HUES6 (cell line): ENCODE results near the gene GP1BB.

Source experiments
- H3K27ac ChIP-seq: 2 replicates; pipeline ENCODE4 v1.7.0; 2013; ENCODE audit warnings: low read depth, mild to moderate bottlenecking, low read length, inconsistent platforms
- H3K27me3 ChIP-seq: 2 replicates; pipeline ENCODE4 v1.6.1; 2013; ENCODE audit warnings: low read length; ENCODE audit not compliant: control insufficient read depth, insufficient read depth
- H3K36me3 ChIP-seq: 2 replicates; pipeline ENCODE4 v1.6.1; 2013; ENCODE audit warnings: low read length; ENCODE audit not compliant: control insufficient read depth, insufficient read depth
- H3K4me1 ChIP-seq: 2 replicates; pipeline ENCODE4 v1.6.1; 2013; ENCODE audit warnings: low read length; ENCODE audit not compliant: control insufficient read depth, insufficient read depth
- H3K4me3 ChIP-seq: 2 replicates; pipeline ENCODE4 v1.5.1; 2013; ENCODE audit warnings: low read depth, low read length
- H3K9ac ChIP-seq: one replicate; pipeline ENCODE4 v1.6.1; 2013; ENCODE audit warnings: mild to moderate bottlenecking, low read length
- H3K9me3 ChIP-seq: 2 replicates; pipeline ENCODE4 v1.6.1; 2013; ENCODE audit warnings: low read depth, low read length; ENCODE audit not compliant: control insufficient read depth, insufficient read depth

Gene GP1BB

GRCh38 chr22:19680911-19681862 is 42.2 kb upstream of the GP1BB start:
- H3K36me3 ChIP-seq = no peaks in the 10 kb centered on the region
- peaks cover 3% of the 10 kb centered on the region; the same call in 1 of the 2 replicates for H3K9me3 ChIP-seq
- no peak overlapping the region for H3K27ac ChIP-seq
- no peak overlapping the region for H3K9ac ChIP-seq
- H3K4me3 ChIP-seq = no peak overlapping the region
- 0 out of 2 replicates have a peak, but pooled peaks cover 3% of the 10 kb centered on the region for H3K27me3 ChIP-seq
- peaks cover 7% of the 10 kb centered on the region for H3K4me1 ChIP-seq

GRCh38 chr22:19681863-19682245 is 41.5 kb upstream of the GP1BB start:
- Histone ChIP-seq H3K36me3 (no peaks in the 10 kb centered on the region), H3K27me3 (0 out of 2 replicates have a peak, but pooled peaks cover 3% of the 10 kb centered on the region), H3K9me3 (peaks cover 3% of the 10 kb centered on the region; the same call in 1 of the 2 replicates), H3K27ac (no peak overlapping the region), H3K4me1 (peaks cover 7% of the 10 kb centered on the region), H3K9ac (no peak overlapping the region), H3K4me3 (no peak overlapping the region)

- no peak overlapping the region for H3K27ac ChIP-seq
- no peaks in the 10 kb centered on the region for H3K27me3 ChIP-seq
- H3K9ac ChIP-seq = no peak overlapping the region
- H3K9me3 ChIP-seq = no peaks in the 10 kb centered on the region
- no peaks in the 10 kb centered on the region for H3K36me3 ChIP-seq
- no peak overlapping the region for H3K4me3 ChIP-seq
- H3K4me1 ChIP-seq = peaks cover 15% of the 10 kb centered on the region
These were observed 36.4 kb upstream of the GP1BB start for GRCh38 chr22:19686946-19687345.

- no peaks in the 10 kb centered on the region for H3K27me3 ChIP-seq
- no peaks in the 10 kb centered on the region for H3K9me3 ChIP-seq
- H3K4me3 ChIP-seq = no peak overlapping the region
- H3K36me3 ChIP-seq = no peaks in the 10 kb centered on the region
- H3K4me1 ChIP-seq = peaks cover 18% of the 10 kb centered on the region
- H3K27ac ChIP-seq = no peak overlapping the region
- no peak overlapping the region for H3K9ac ChIP-seq
These were observed 35.6 kb upstream of the GP1BB start for GRCh38 chr22:19687561-19688300.

- no peak overlapping the region for H3K9ac ChIP-seq
- H3K4me1 ChIP-seq = peaks cover 18% of the 10 kb centered on the region
- H3K27me3 ChIP-seq = no peaks in the 10 kb centered on the region
- H3K27ac ChIP-seq = no peak overlapping the region
- no peaks in the 10 kb centered on the region for H3K9me3 ChIP-seq
- H3K4me3 ChIP-seq = no peak overlapping the region
- H3K36me3 ChIP-seq = no peaks in the 10 kb centered on the region
These were observed 34.7 kb upstream of the GP1BB start for GRCh38 chr22:19688301-19689290.

GRCh38 chr22:19689408-19689807 is 33.9 kb upstream of the GP1BB start:
- no peaks in the 10 kb centered on the region for H3K9me3 ChIP-seq
- peaks cover 18% of the 10 kb centered on the region for H3K4me1 ChIP-seq
- no peak overlapping the region for H3K9ac ChIP-seq
- H3K4me3 ChIP-seq = no peak overlapping the region
- H3K27ac ChIP-seq = no peak overlapping the region
- H3K27me3 ChIP-seq = no peaks in the 10 kb centered on the region
- no peaks in the 10 kb centered on the region for H3K36me3 ChIP-seq

GRCh38 chr22:19691007-19691720 is 32.2 kb upstream of the GP1BB start:
- H3K9ac ChIP-seq = peak overlapping the region; percentile 42
- no peaks in the 10 kb centered on the region for H3K27me3 ChIP-seq
- H3K4me1 ChIP-seq = peaks cover 18% of the 10 kb centered on the region
- H3K36me3 ChIP-seq = no peaks in the 10 kb centered on the region
- peak overlapping the region; percentile 25; the same call in 1 of the 2 replicates for H3K27ac ChIP-seq
- peak overlapping the region; percentile 6; the same call in 1 of the 2 replicates for H3K4me3 ChIP-seq
- H3K9me3 ChIP-seq = no peaks in the 10 kb centered on the region

- Histone ChIP-seq H3K4me1 (peaks cover 18% of the 10 kb centered on the region), H3K9me3 (no peaks in the 10 kb centered on the region), H3K36me3 (no peaks in the 10 kb centered on the region), H3K4me3 (peak overlapping the region; percentile 6; the same call in 1 of the 2 replicates), H3K27me3 (no peaks in the 10 kb centered on the region), H3K9ac (peak overlapping the region; percentile 42), H3K27ac (peak overlapping the region; percentile 25; the same call in 1 of the 2 replicates)
These were observed 31.5 kb upstream of the GP1BB start for GRCh38 chr22:19691721-19692341.

- Histone ChIP-seq H3K9ac (no peak overlapping the region), H3K9me3 (no peaks in the 10 kb centered on the region), H3K4me3 (no peak overlapping the region), H3K4me1 (peaks cover 13% of the 10 kb centered on the region), H3K27me3 (no peaks in the 10 kb centered on the region), H3K27ac (no peak overlapping the region), H3K36me3 (no peaks in the 10 kb centered on the region)
These were observed 29.8 kb upstream of the GP1BB start for GRCh38 chr22:19693581-19693980.
